ENCODE measurements around the gene CDHR1. TPM values are rescaled to one million over a fixed set of nuclear protein-coding genes. Genes with fewer than 3 reads are reported as not detected.

The CDHR1 gene
- polyA plus RNA-seq, 1 donor from 2014 or later, result 1.9 TPM

DNA sequence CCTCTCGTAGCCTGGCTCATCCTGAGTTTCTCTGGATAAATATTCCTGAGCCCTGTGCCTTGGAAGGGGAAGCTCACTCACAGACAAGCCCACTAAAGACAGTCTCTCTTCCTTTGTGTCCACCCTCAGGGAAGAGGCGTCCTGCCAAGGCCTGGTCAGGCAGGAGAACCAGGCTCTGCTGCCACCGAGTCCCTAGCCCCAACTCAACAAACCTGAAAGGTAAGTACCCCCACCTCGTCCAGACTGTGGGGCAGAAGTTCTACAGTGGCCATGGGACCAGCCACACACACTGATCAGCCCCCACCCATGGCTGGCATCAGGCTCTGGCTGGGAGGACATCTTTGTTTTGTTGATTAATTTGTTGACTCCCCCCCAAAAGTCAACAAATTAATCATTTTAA is 18.0 kb upstream of the CDHR1 start:
- Histone ChIP-seq H3K9ac (ENCODE audit: low read length) (no peak overlapping the region), H2AFZ (ENCODE audit: low read depth, low read length) (no peak overlapping the region), H3K27me3 (ENCODE audit: insufficient read depth, low read depth, low read length) (no peaks in the 10 kb centered on the region), H3K9me3 (ENCODE audit: low read length) (no peaks in the 10 kb centered on the region), H3K9me2 (ENCODE audit: insufficient read depth, low read length) (no peaks in the 10 kb centered on the region), H3K27ac (ENCODE audit: low read length) (no peak overlapping the region), H3K4me3 (ENCODE audit: low read length) (no peak overlapping the region), H3K4me2 (ENCODE audit: low read length) (no peak overlapping the region), H3K79me2 (replicated peaks; ENCODE audit: insufficient read depth, low read length) (no peaks in the 10 kb centered on the region), H4K20me1 (ENCODE audit: insufficient read depth) (no peaks in the 10 kb centered on the region), H3K36me3 (ENCODE audit: insufficient read depth, low read length) (no peaks in the 10 kb centered on the region), H3F3A (ENCODE audit: insufficient read depth, low read length, poor library complexity, severe bottlenecking) (no peaks in the 10 kb centered on the region)
- TF ChIP-seq EZH2 (IDR thresholded peaks at IDR 0.05; ENCODE audit: borderline replicate concordance, insufficient read depth, low read length, poor library complexity, severe bottlenecking), result no peak
- TF ChIP-seq TAF1 (IDR thresholded peaks at IDR 0.05; ENCODE audit: low read depth), result no peak
- no peak for TF ChIP-seq MXI1 (conservative IDR thresholded peaks at IDR 0.05; ENCODE audit: poor library complexity, severe bottlenecking)
- TF ChIP-seq, protein P1, sequence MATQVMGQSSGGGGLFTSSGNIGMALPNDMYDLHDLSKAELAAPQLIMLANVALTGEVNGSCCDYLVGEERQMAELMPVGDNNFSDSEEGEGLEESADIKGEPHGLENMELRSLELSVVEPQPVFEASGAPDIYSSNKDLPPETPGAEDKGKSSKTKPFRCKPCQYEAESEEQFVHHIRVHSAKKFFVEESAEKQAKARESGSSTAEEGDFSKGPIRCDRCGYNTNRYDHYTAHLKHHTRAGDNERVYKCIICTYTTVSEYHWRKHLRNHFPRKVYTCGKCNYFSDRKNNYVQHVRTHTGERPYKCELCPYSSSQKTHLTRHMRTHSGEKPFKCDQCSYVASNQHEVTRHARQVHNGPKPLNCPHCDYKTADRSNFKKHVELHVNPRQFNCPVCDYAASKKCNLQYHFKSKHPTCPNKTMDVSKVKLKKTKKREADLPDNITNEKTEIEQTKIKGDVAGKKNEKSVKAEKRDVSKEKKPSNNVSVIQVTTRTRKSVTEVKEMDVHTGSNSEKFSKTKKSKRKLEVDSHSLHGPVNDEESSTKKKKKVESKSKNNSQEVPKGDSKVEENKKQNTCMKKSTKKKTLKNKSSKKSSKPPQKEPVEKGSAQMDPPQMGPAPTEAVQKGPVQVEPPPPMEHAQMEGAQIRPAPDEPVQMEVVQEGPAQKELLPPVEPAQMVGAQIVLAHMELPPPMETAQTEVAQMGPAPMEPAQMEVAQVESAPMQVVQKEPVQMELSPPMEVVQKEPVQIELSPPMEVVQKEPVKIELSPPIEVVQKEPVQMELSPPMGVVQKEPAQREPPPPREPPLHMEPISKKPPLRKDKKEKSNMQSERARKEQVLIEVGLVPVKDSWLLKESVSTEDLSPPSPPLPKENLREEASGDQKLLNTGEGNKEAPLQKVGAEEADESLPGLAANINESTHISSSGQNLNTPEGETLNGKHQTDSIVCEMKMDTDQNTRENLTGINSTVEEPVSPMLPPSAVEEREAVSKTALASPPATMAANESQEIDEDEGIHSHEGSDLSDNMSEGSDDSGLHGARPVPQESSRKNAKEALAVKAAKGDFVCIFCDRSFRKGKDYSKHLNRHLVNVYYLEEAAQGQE (IDR thresholded peaks at IDR 0.05; ENCODE audit: borderline replicate concordance), result no peak
- no peak for TF ChIP-seq SMC3 (conservative IDR thresholded peaks at IDR 0.05; ENCODE audit: poor library complexity)
- no peak for TF ChIP-seq RAD21 (conservative IDR thresholded peaks at IDR 0.05)
- TF ChIP-seq, protein P2, sequence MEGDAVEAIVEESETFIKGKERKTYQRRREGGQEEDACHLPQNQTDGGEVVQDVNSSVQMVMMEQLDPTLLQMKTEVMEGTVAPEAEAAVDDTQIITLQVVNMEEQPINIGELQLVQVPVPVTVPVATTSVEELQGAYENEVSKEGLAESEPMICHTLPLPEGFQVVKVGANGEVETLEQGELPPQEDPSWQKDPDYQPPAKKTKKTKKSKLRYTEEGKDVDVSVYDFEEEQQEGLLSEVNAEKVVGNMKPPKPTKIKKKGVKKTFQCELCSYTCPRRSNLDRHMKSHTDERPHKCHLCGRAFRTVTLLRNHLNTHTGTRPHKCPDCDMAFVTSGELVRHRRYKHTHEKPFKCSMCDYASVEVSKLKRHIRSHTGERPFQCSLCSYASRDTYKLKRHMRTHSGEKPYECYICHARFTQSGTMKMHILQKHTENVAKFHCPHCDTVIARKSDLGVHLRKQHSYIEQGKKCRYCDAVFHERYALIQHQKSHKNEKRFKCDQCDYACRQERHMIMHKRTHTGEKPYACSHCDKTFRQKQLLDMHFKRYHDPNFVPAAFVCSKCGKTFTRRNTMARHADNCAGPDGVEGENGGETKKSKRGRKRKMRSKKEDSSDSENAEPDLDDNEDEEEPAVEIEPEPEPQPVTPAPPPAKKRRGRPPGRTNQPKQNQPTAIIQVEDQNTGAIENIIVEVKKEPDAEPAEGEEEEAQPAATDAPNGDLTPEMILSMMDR (IDR thresholded peaks at IDR 0.05; ENCODE audit: poor library complexity, severe bottlenecking), result no peak
- no peak for TF ChIP-seq POLR2AphosphoS5 (IDR thresholded peaks at IDR 0.05)
- TF ChIP-seq EP300 (conservative IDR thresholded peaks at IDR 0.05; ENCODE audit: poor library complexity, severe bottlenecking), result no peak

DNA sequence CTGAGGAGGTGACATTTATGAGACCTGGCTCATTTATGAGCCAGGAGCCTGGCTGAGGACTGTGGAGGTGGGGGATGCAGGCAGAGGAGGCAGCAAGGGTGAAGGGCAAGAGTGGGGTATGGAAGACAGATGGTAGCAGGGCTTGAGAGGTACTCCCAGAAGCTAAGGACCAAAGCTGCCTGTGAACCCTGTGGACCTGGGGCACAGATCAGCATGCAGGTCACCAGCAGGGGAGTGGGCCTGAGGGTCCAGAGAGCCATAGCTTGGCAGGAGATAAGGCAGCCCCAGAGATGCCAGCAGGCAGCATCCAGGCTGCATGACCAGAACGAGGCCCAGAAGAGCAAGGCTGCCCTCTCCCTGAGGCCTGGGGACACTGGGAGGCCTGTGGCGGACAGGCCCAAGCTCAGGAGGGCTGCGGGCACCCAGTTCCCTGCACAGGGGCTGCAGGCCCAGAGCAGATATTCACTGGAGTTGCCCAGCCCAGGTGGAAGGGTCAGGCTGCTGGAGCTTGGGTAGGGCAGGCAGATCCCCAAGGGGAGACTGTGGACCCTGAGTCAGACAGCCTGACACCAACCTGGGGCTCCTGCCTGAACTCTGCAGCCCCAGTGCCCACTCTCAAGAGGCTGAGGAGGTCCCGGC is 17.4 kb upstream of the CDHR1 start:
- no peak for TF ChIP-seq EZH2 (IDR thresholded peaks at IDR 0.05; ENCODE audit: borderline replicate concordance, insufficient read depth, low read length, poor library complexity, severe bottlenecking)
- H3F3A ChIP-seq (ENCODE audit: insufficient read depth, low read length, poor library complexity, severe bottlenecking), result no peaks in the 10 kb centered on the region
- H3K9me3 ChIP-seq (ENCODE audit: low read length), result no peaks in the 10 kb centered on the region
- no peaks in the 10 kb centered on the region for H3K27me3 ChIP-seq (ENCODE audit: insufficient read depth, low read depth, low read length)
- H3K27ac ChIP-seq (ENCODE audit: low read length), result no peak overlapping the region
- H3K9ac ChIP-seq (ENCODE audit: low read length), result no peak overlapping the region
- H2AFZ ChIP-seq (ENCODE audit: low read depth, low read length), result no peak overlapping the region
- H3K79me2 ChIP-seq (replicated peaks; ENCODE audit: insufficient read depth, low read length), result no peaks in the 10 kb centered on the region
- no peak overlapping the region for H3K4me2 ChIP-seq (ENCODE audit: low read length)
- no peak overlapping the region for H3K4me3 ChIP-seq (ENCODE audit: low read length)
- no peaks in the 10 kb centered on the region for H3K36me3 ChIP-seq (ENCODE audit: insufficient read depth, low read length)
- H3K9me2 ChIP-seq (ENCODE audit: insufficient read depth, low read length), result no peaks in the 10 kb centered on the region
- no peaks in the 10 kb centered on the region for H4K20me1 ChIP-seq (ENCODE audit: insufficient read depth)
